HCT116 (cell line): Measurements from ENCODE around the gene KRTAP10-11. TPM values are rescaled to one million over a fixed set of nuclear protein-coding genes. Genes with fewer than 3 reads are reported as not detected.

Experiments used
- ATAC-seq: fragments of 200-7000 bp; cut with Tn5 transposase; 2 replicates; pipeline ENCODE4 v1.9.1; 2020; ENCODE audit warnings: mild to moderate bottlenecking, moderate library complexity
- BruUV-seq: library from RNA; stranded (reverse); fragments of 400-500 nt; replicated peaks from 2 replicates; lab custom pipeline; 2021; lab: Mats Ljungman, UMichigan
- CTCF ChIA-PET: fragments of 300-600 bp; sonication (Branson Sonifier 250); formaldehyde crosslinking; loops from one replicate; lab custom pipeline; 2021; ENCODE audit warnings: antibody characterized with exemption; lab: Charles Lee
- POLR2A ChIA-PET: fragments of 300-600, 350-600 bp; sonication (Branson Sonifier 250); formaldehyde crosslinking; loops from one replicate; lab custom pipeline; 2021; ENCODE audit warnings: antibody characterized with exemption; lab: Charles Lee
- RAD21 ChIA-PET, 2 experiments: fragments of 300-600 bp; sonication (Branson Sonifier 250); formaldehyde crosslinking; loops; one replicate each; lab custom pipeline; 2023; ENCODE audit warnings: low total read pairs in 2 of 2; ENCODE audit not compliant: uncharacterized antibody in 2 of 2, unreplicated experiment in 2 of 2, low non-redundant PET in 1 of 2; lab: Charles Lee
- DNase-seq: peaks from one replicate; pipeline ENCODE4 v3.0.0-alpha.2; 2010; ENCODE audit warnings: low read depth, low spot score
- H2AFZ ChIP-seq: fragments of 200-600 bp; shearing (Covaris generic), sonication (generic); 2 replicates; pipeline ENCODE4 v1.6.1; 2017; ENCODE audit warnings: low read depth, mixed run types, mixed read lengths, antibody characterized with exemption, low read length; ENCODE audit not compliant: poor library complexity, severe bottlenecking
- H3K27ac ChIP-seq: 2 replicates; pipeline ENCODE4 v1.5.1; 2012; ENCODE audit warnings: low read depth, low read length
- H3K27me3 ChIP-seq: fragments of 200-600 bp; sonication (generic); 2 replicates; pipeline ENCODE4 v1.6.1; 2016; ENCODE audit warnings: mixed run types, low read length, mixed read lengths; ENCODE audit not compliant: insufficient read depth
- H3K36me3 ChIP-seq, 2 experiments: fragments of 200-500 bp in 1 of 2; fragments of 200-600 bp in 1 of 2; sonication (Bioruptor generic) in 1 of 2; sonication (generic) in 1 of 2; 2 replicates each; pipeline versions ENCODE4 v1.5.1 to v1.6.1; 2014 to 2016; ENCODE audit warnings: low read length in 2 of 2, inconsistent platforms in 1 of 2, mixed read lengths in 1 of 2, mixed run types in 1 of 2; ENCODE audit not compliant: insufficient read depth in 2 of 2, control insufficient read depth in 1 of 2
- H3K4me1 ChIP-seq, 2 experiments: fragments of 200-600 bp in 1 of 2; sonication (generic) in 1 of 2; 2 replicates each; pipeline versions ENCODE4 v1.5.1 to v1.6.1; 2012 to 2017; ENCODE audit warnings: low read length in 2 of 2, inconsistent platforms in 1 of 2, mild to moderate bottlenecking in 1 of 2, mixed read lengths in 1 of 2, mixed run types in 1 of 2, moderate library complexity in 1 of 2; ENCODE audit not compliant: insufficient read depth in 2 of 2, control insufficient read depth in 1 of 2
- H3K4me2 ChIP-seq: fragments of 200-600 bp; sonication (generic); 2 replicates; pipeline ENCODE4 v1.6.1; 2017; ENCODE audit warnings: mixed run types, low read length, mixed read lengths
- H3K4me3 ChIP-seq, 2 experiments: fragments of 200-600 bp in 1 of 2; sonication (generic) in 1 of 2; replicated peaks in 1 of 2; 2 replicates each; pipeline ENCODE4 v1.5.1; 2011 to 2016; ENCODE audit warnings: low read length in 2 of 2, control low read depth in 1 of 2, low read depth in 1 of 2, mild to moderate bottlenecking in 1 of 2, mixed read lengths in 1 of 2, mixed run types in 1 of 2
- H3K79me2 ChIP-seq: fragments of 200-600 bp; sonication (generic); 2 replicates; pipeline ENCODE4 v1.6.1; 2017; ENCODE audit warnings: mild to moderate bottlenecking, mixed run types, low read length, moderate library complexity, mixed read lengths; ENCODE audit not compliant: insufficient read depth
- H3K9ac ChIP-seq: fragments of 200-600 bp; sonication (generic); 2 replicates; pipeline ENCODE4 v1.6.1; 2016; ENCODE audit warnings: low read length, mixed read lengths
- H3K9me2 ChIP-seq: fragments of 200-600 bp; sonication (generic), shearing (Covaris generic); 2 replicates; pipeline ENCODE4 v1.6.1; 2017; ENCODE audit warnings: mixed run types, mild to moderate bottlenecking, moderate library complexity; ENCODE audit not compliant: insufficient read depth
- H3K9me3 ChIP-seq, 2 experiments: fragments of 200-500 bp in 1 of 2; fragments of 200-600 bp in 1 of 2; sonication (Bioruptor generic) in 1 of 2; sonication (generic) in 1 of 2; 2 replicates each; pipeline ENCODE4 v1.6.1; 2014 to 2017; ENCODE audit warnings: low read length in 2 of 2, mixed read lengths in 2 of 2, inconsistent platforms in 1 of 2, low read depth in 1 of 2, mild to moderate bottlenecking in 1 of 2, mixed run types in 1 of 2, moderate library complexity in 1 of 2; ENCODE audit not compliant: control insufficient read depth in 1 of 2, insufficient read depth in 1 of 2
- H4K20me1 ChIP-seq: fragments of 200-600 bp; sonication (generic), shearing (Covaris generic); 2 replicates; pipeline ENCODE4 v1.6.1; 2017; ENCODE audit warnings: mixed run types, mild to moderate bottlenecking, moderate library complexity; ENCODE audit not compliant: insufficient read depth
- CBX3 ChIP-seq: IDR thresholded peaks from 2 replicates; pipeline ENCODE4 v1.6.1; 2012; ENCODE audit warnings: low read depth
- CEBPB ChIP-seq: IDR thresholded peaks from 2 replicates; pipeline ENCODE4 v1.6.1; 2012; ENCODE audit warnings: low read depth
- EGR1 ChIP-seq: IDR thresholded peaks from 2 replicates; pipeline ENCODE4 v1.6.1; 2012; ENCODE audit warnings: low read depth
- ELF1 ChIP-seq: IDR thresholded peaks from 2 replicates; pipeline ENCODE4 v1.6.1; 2012; ENCODE audit warnings: low read depth, borderline replicate concordance
- EZH2 ChIP-seq: fragments of 200-600 bp; sonication (generic); IDR thresholded peaks from 2 replicates; pipeline ENCODE4 v1.6.1; 2017; ENCODE audit warnings: antibody characterized with exemption, mixed run types
- EZH2phosphoT487 ChIP-seq: fragments of 200-600 bp; IDR thresholded peaks from 2 replicates; pipeline ENCODE4 v1.6.1; 2018; ENCODE audit warnings: antibody characterized with exemption, borderline replicate concordance
- FOSL1 ChIP-seq: IDR thresholded peaks from 2 replicates; pipeline ENCODE4 v1.6.1; 2012; ENCODE audit warnings: low read depth
- JUND ChIP-seq: IDR thresholded peaks from 2 replicates; pipeline ENCODE4 v1.6.1; 2012
- POLR2A ChIP-seq: IDR thresholded peaks from 2 replicates; pipeline ENCODE4 v1.7.0; 2011; ENCODE audit warnings: borderline replicate concordance; ENCODE audit not compliant: insufficient read depth, insufficient read length; ENCODE audit errors: extremely low read depth
- POLR2AphosphoS5 ChIP-seq: IDR thresholded peaks from 2 replicates; pipeline ENCODE4 v1.6.1; 2011; ENCODE audit warnings: mild to moderate bottlenecking, low read depth, low read length, moderate library complexity
- SP1 ChIP-seq: IDR thresholded peaks from 2 replicates; pipeline ENCODE4 v1.6.1; 2012; ENCODE audit warnings: low read depth
- SRF ChIP-seq: IDR thresholded peaks from 2 replicates; pipeline ENCODE4 v1.6.1; 2012; ENCODE audit warnings: low read depth
- YY1 ChIP-seq: IDR thresholded peaks from 2 replicates; pipeline ENCODE4 v1.6.1; 2011; ENCODE audit warnings: low read length, low read depth, moderate library complexity, mild to moderate bottlenecking; ENCODE audit not compliant: insufficient replicate concordance; ENCODE audit errors: extremely low read depth
- ZFX ChIP-seq: fragments of 450-650 bp; IDR thresholded peaks from 2 replicates; pipeline ENCODE4 v1.6.1; 2017
- ZNF274 ChIP-seq: fragments of 200-500 bp; sonication (Bioruptor generic); IDR thresholded peaks from 2 replicates; pipeline ENCODE4 v1.6.1; 2014; ENCODE audit warnings: mild to moderate bottlenecking, low read depth, low read length, inconsistent platforms
- intact Hi-C: fragments of 100-400 bp; cut with micrococcal nuclease; formaldehyde crosslinking; loops from 2 replicates; pipeline ENCODE4 v1.10.0; 2022
- total RNA-seq: library from RNA; stranded (reverse); gene quantifications from one replicate; pipeline ENCODE4 v1.2.1, GENCODE V29; 2021; ENCODE audit not compliant: unreplicated experiment
- TF ChIP-seq, protein P1 (sequence below): IDR thresholded peaks from 2 replicates; pipeline ENCODE4 v1.6.1; 2012

KRTAP10-11 gene
- total RNA-seq, 1 experiment from 2014 or later = not detected

DNA sequence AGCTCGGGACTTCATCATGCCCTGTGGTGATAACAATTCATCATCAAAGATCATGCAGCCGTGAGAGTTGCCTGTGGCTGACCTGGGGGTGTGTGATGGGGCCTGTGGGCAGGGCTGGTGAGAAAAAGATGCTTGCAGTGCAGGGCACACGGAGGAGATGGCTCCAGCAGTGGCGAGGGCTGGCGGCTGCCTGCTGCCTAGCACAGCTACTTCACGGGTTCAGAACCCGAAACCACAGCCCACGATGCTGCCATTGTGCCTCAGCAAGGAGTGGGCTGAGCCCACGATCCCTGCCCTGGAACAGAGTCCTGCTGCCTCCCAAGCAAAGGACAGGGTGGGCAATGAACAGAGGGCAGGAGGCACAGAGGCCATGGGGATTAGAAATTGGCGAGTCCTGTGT, 20.0 kb upstream of the KRTAP10-11 start:
- TF ChIP-seq EZH2phosphoT487 (no peak), JUND (no peak), SP1 (no peak), FOSL1 (no peak), EGR1 (no peak), CBX3 (no peak), YY1 (no peak), ZNF274 (no peak), CEBPB (no peak), POLR2A (no peak), ELF1 (no peak), ZFX (no peak), SRF (no peak), POLR2AphosphoS5 (no peak), EZH2 (no peak)
- TF ChIP-seq, protein P1, sequence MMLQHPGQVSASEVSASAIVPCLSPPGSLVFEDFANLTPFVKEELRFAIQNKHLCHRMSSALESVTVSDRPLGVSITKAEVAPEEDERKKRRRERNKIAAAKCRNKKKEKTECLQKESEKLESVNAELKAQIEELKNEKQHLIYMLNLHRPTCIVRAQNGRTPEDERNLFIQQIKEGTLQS = no peak
- no peak overlapping the region for H3K4me3 ChIP-seq
- H3K79me2 ChIP-seq = no peaks in the 10 kb centered on the region
- no peak for DNase-seq
- no peak for ATAC-seq
- H3K27ac ChIP-seq = no peak overlapping the region
- no peaks in the 10 kb centered on the region for H3K36me3 ChIP-seq
- H3K9me3 ChIP-seq = peaks cover 10 to 29% of the 10 kb centered on the region in 2 experiments; a peak in 3 of 4 replicates
- ChIA-PET RAD21 (no interaction called here), CTCF (no interaction called here), POLR2A (no interaction called here)
- no peak overlapping the region for H3K9ac ChIP-seq
- H3K9me2 ChIP-seq = no peaks in the 10 kb centered on the region
- no peak overlapping the region for H2AFZ ChIP-seq
- intact Hi-C loops = no loop called here
- H4K20me1 ChIP-seq = no peaks in the 10 kb centered on the region
- no peaks in the 10 kb centered on the region for H3K27me3 ChIP-seq
- H3K4me2 ChIP-seq = no peak overlapping the region
- no TSS peak for BruUV-seq
- H3K4me1 ChIP-seq = no peaks in the 10 kb centered on the region
